Hepatocyte (in vitro differentiated cells): ENCODE measurements around the gene CDK14. TPM values are rescaled to one million over a fixed set of nuclear protein-coding genes. Genes with fewer than 3 reads are reported as not detected.
"Not testable (repeated sequence)": the region's sequence is repeated elsewhere in the genome, so short reads cannot be mapped to it uniquely, and the experiment has no call there.

Experiments used
- DNase-seq: peaks from one replicate; pipeline ENCODE4 v3.0.0-alpha.2; 2016; ENCODE audit warnings: low spot score
- H2AFZ ChIP-seq: fragments of 200-600 bp; sonication (generic); 2 replicates; pipeline ENCODE4 v1.6.0; 2016; ENCODE audit warnings: antibody characterized with exemption, mild to moderate bottlenecking
- H3K27ac ChIP-seq: fragments of 200-600 bp; sonication (generic); 2 replicates; pipeline ENCODE4 v1.5.1; 2016; ENCODE audit warnings: mild to moderate bottlenecking
- H3K27me3 ChIP-seq: fragments of 200-600 bp; sonication (generic); 2 replicates; pipeline ENCODE4 v1.6.1; 2016
- H3K36me3 ChIP-seq: fragments of 200-600 bp; sonication (generic); replicated peaks from 2 replicates; pipeline ENCODE4 v1.5.1; 2016; ENCODE audit warnings: low read depth; ENCODE audit not compliant: insufficient read depth
- H3K4me1 ChIP-seq: fragments of 200-600 bp; sonication (generic); 2 replicates; pipeline ENCODE4 v1.5.1; 2016; ENCODE audit warnings: mild to moderate bottlenecking, moderate library complexity; ENCODE audit not compliant: insufficient read depth
- H3K4me2 ChIP-seq: fragments of 200-600 bp; sonication (generic); 2 replicates; pipeline ENCODE4 v1.6.0; 2016
- H3K4me3 ChIP-seq: fragments of 200-600 bp; sonication (generic); 2 replicates; pipeline ENCODE4 v1.5.1; 2016; ENCODE audit warnings: mild to moderate bottlenecking
- H3K79me2 ChIP-seq: fragments of 200-600 bp; sonication (generic); 2 replicates; pipeline ENCODE4 v1.6.0; 2017; ENCODE audit warnings: mild to moderate bottlenecking
- H3K9me2 ChIP-seq: fragments of 200-600 bp; sonication (generic); replicated peaks from 2 replicates; pipeline ENCODE4 v1.6.0; 2017; ENCODE audit warnings: mild to moderate bottlenecking; ENCODE audit not compliant: insufficient read depth
- H3K9me3 ChIP-seq: fragments of 200-600 bp; sonication (generic); 2 replicates; pipeline ENCODE4 v1.5.1; 2016; ENCODE audit warnings: low read depth, mild to moderate bottlenecking
- H4K20me1 ChIP-seq: fragments of 200-600 bp; sonication (generic); 2 replicates; pipeline ENCODE4 v1.6.0; 2016; ENCODE audit warnings: mild to moderate bottlenecking; ENCODE audit not compliant: insufficient read depth, poor library complexity, severe bottlenecking
- CTCF ChIP-seq: fragments of 200-600 bp; sonication (generic); IDR thresholded peaks from 2 replicates; pipeline ENCODE4 v1.5.1; 2016; ENCODE audit warnings: antibody characterized with exemption, mild to moderate bottlenecking; ENCODE audit not compliant: poor library complexity
- EZH2 ChIP-seq: fragments of 200-600 bp; sonication (generic); IDR thresholded peaks from 2 replicates; pipeline ENCODE4 v1.6.1; 2016; ENCODE audit warnings: antibody characterized with exemption, mild to moderate bottlenecking, borderline replicate concordance
- EZH2phosphoT487 ChIP-seq: fragments of 200-600 bp; sonication (generic); IDR thresholded peaks from one replicate; pipeline ENCODE4 v1.6.1; 2018; ENCODE audit warnings: antibody characterized with exemption, mild to moderate bottlenecking, low read depth, moderate library complexity; ENCODE audit not compliant: unreplicated experiment, severe bottlenecking
- WGBS: methylation state at CpG from one replicate; pipeline ENCODE4 v1.1.6; 2016; ENCODE audit warnings: low lambda C conversion rate; ENCODE audit errors: missing lambda C conversion rate; 5-methylcytosine and 5-hydroxymethylcytosine counted together
- polyA plus RNA-seq: library from polyadenylated mRNA; unstranded; fragments of >200 nt; fragmentation: Nextera tagmentation; extraction: Ambion mirVana; gene quantifications from 2 replicates; pipeline ENCODE4 v1.2.1, GENCODE V29; 2016
- total RNA-seq: library from RNA; depleted of rRNA; stranded (reverse); fragments of >200 nt; gene quantifications from 2 replicates; pipeline ENCODE4 v1.2.3, GENCODE V29; 2014

The CDK14 gene
- total and polyA plus RNA-seq, 2 experiments from 2014 or later, result 8.6 to 23.5 TPM

GRCh38 chr7:90769036-90769435 is 172.9 kb downstream of the CDK14 start:
- Histone ChIP-seq H3K4me1 (peaks cover 39% of the 10 kb centered on the region), H3K4me2 (no peak overlapping the region), H3K9me2 (no peaks in the 10 kb centered on the region), H3K36me3 (no peaks in the 10 kb centered on the region), H3K9me3 (no peaks in the 10 kb centered on the region), H3K27me3 (no peaks in the 10 kb centered on the region), H3K79me2 (peaks cover 6% of the 10 kb centered on the region), H2AFZ (no peak overlapping the region), H3K4me3 (no peak overlapping the region), H3K27ac (no peak overlapping the region), H4K20me1 (no peaks in the 10 kb centered on the region)
- DNase-seq, result no peak
- TF ChIP-seq EZH2phosphoT487 (no peak), EZH2 (no peak), CTCF (no peak)

GRCh38 chr7:90769566-90769965 is 173.4 kb downstream of the CDK14 start:
- H3K9me2 ChIP-seq, DNase-seq, H3K27ac ChIP-seq, H4K20me1 ChIP-seq, H3K9me3 ChIP-seq, H3K4me2 ChIP-seq, H2AFZ ChIP-seq, H3K4me3 ChIP-seq, H3K79me2 ChIP-seq, H3K36me3 ChIP-seq, H3K27me3 ChIP-seq: not testable (repeated sequence)
- peaks cover 35% of the 10 kb centered on the region for H3K4me1 ChIP-seq
- WGBS, result 81% methylated on average over 5 of the region's 5 CpGs

GRCh38 chr7:90771281-90771680 is 175.2 kb downstream of the CDK14 start:
- H3K27ac ChIP-seq, result no peak overlapping the region
- no peak for DNase-seq
- peaks cover 8% of the 10 kb centered on the region for H3K79me2 ChIP-seq
- H3K4me3 ChIP-seq, result no peak overlapping the region
- 90% methylated on average over 2 of the region's 2 CpGs for WGBS
- no peaks in the 10 kb centered on the region for H3K27me3 ChIP-seq
- no peak overlapping the region for H3K4me2 ChIP-seq
- peaks cover 21% of the 10 kb centered on the region for H3K4me1 ChIP-seq
- H4K20me1 ChIP-seq, result no peaks in the 10 kb centered on the region
- no peak overlapping the region for H2AFZ ChIP-seq
- no peaks in the 10 kb centered on the region for H3K9me2 ChIP-seq
- no peaks in the 10 kb centered on the region for H3K36me3 ChIP-seq
- H3K9me3 ChIP-seq, result no peaks in the 10 kb centered on the region
- no peak for TF ChIP-seq CTCF
- no peak for TF ChIP-seq EZH2phosphoT487
- TF ChIP-seq EZH2, result no peak

GRCh38 chr7:90772410-90772809 is 176.3 kb downstream of the CDK14 start:
- peaks cover 14% of the 10 kb centered on the region for H3K4me1 ChIP-seq
- DNase-seq, result no peak
- no peak overlapping the region for H3K4me2 ChIP-seq
- no peaks in the 10 kb centered on the region for H3K9me2 ChIP-seq
- WGBS, result 95% methylated on average over 6 of the region's 6 CpGs
- no peak overlapping the region for H3K4me3 ChIP-seq
- TF ChIP-seq EZH2 (no peak), CTCF (no peak), EZH2phosphoT487 (no peak)
- no peak overlapping the region for H2AFZ ChIP-seq
- H3K27ac ChIP-seq, result no peak overlapping the region
- no peaks in the 10 kb centered on the region for H4K20me1 ChIP-seq
- H3K79me2 ChIP-seq, result peaks cover 8% of the 10 kb centered on the region
- no peaks in the 10 kb centered on the region for H3K27me3 ChIP-seq
- H3K36me3 ChIP-seq, result no peaks in the 10 kb centered on the region
- no peaks in the 10 kb centered on the region for H3K9me3 ChIP-seq
